K562 (cell line): ENCODE results near the gene HSD11B2.

Source experiments
- BACH1 ChIP-seq: fragments of 200-800 bp; sonication (Bioruptor generic); IDR thresholded peaks from 2 replicates; pipeline ENCODE4 v1.6.1; 2016; ENCODE audit warnings: missing genetic modification characterization, missing compliant biosample characterization
- NONO ChIP-seq, 2 experiments: fragments of 200-400 bp in 1 of 2; fragments of 450-650 bp in 1 of 2; formaldehyde crosslinking in 1 of 2; IDR thresholded peaks; 2 replicates each; pipeline ENCODE4 v1.6.1; 2017; ENCODE audit warnings: low read depth in 2 of 2, mild to moderate bottlenecking in 2 of 2, moderate library complexity in 2 of 2, low read length in 1 of 2
- NR2C2 ChIP-seq, 2 experiments: fragments of 200-800 bp in 1 of 2; sonication (Bioruptor generic) in 1 of 2; sonication (generic) in 1 of 2; formaldehyde crosslinking in 1 of 2; IDR thresholded peaks; 2 replicates each; pipeline versions ENCODE4 v1.6.1 to v1.8.0; 2016 to 2022; ENCODE audit warnings: mild to moderate bottlenecking in 1 of 2, missing compliant biosample characterization in 1 of 2, missing genetic modification characterization in 1 of 2, missing genetic modification reagents in 1 of 2
- SNRNP70 ChIP-seq: fragments of 200-400 bp; formaldehyde crosslinking; optimal IDR thresholded peaks from 2 replicates; pipeline ENCODE3; 2017; ENCODE audit warnings: low read depth, low read length
- SP1 ChIP-seq: sonication (generic); formaldehyde crosslinking; IDR thresholded peaks from 2 replicates; pipeline ENCODE4 v1.8.1; 2022; ENCODE audit warnings: mild to moderate bottlenecking, missing genetic modification reagents

DNA sequence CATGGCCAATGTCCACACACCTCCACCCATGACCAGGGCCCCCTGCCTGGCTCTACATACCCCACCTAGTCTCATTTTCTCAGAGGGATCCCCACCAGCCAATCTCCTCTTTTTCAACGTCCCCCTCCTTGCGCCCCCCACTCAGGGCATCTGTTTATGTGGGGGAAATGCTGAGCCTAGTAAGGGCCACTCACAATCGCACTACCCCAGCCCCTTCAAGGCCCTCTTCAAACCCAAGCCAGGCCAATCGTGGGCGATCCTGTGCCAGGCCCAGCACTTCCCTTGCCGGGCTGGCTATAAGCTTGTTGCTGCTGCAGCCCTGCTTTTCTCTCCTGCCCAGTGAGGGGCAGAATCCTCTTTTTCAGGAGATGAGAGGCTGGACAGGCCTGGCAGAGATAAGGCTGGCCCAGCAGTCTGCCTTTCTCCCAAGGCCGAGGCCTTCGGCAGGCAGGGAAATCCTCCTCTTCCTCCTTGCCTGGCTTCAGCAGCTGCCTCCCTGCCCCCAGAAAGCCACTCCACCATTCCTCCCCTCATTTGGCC, 16.1 kb downstream of the HSD11B2 start:
- TF ChIP-seq SNRNP70 (no peak), SP1 (CRISPR knock-in tag) (no peak), NR2C2 (CRISPR knock-in tag; IDR thresholded peaks at IDR 0.05) (no peak), NR2C2 (tag; IDR thresholded peaks at IDR 0.05) (no peak), BACH1 (no peak), NONO (IDR thresholded peaks at IDR 0.05; ENCODE audit: low read depth in 2 of 2, low read length in 1 of 2) (no peak)
